SK-N-SH treated with all-trans-retinoic acid at 6 μM for 48 hours (cell line): ENCODE results near the gene PLB1.
A peak's percentile ranks its signal among the peaks of the same experiment; 100 is the strongest.

Source experiments
- ATAC-seq: fragments of 200-7000 bp; cut with Tn5 transposase; 3 replicates; pipeline ENCODE4 v1.9.1; 2020; ENCODE audit warnings: mild to moderate bottlenecking, moderate library complexity
- ARNTL ChIP-seq: fragments of 450-650 bp; formaldehyde crosslinking; IDR thresholded peaks from 2 replicates; pipeline ENCODE4 v1.5.0; 2020; ENCODE audit warnings: low read depth, mild to moderate bottlenecking, moderate library complexity, borderline replicate concordance
- CREB5 ChIP-seq: fragments of 250-450 bp; sonication (Bioruptor Pico); IDR thresholded peaks from 2 replicates; pipeline ENCODE4 v1.5.1; 2020; ENCODE audit warnings: low read depth, mild to moderate bottlenecking, moderate library complexity
- CSDC2 ChIP-seq: fragments of 250-450 bp; sonication (Bioruptor Pico); IDR thresholded peaks from 2 replicates; pipeline ENCODE4 v1.5.0; 2020; ENCODE audit warnings: mild to moderate bottlenecking, moderate library complexity
- CSRNP3 ChIP-seq: fragments of 250-450 bp; sonication (Bioruptor Pico); IDR thresholded peaks from 2 replicates; pipeline ENCODE4 v1.5.1; 2021; ENCODE audit warnings: mild to moderate bottlenecking, moderate library complexity
- ESRRG ChIP-seq: fragments of 250-450 bp; sonication (Bioruptor Pico); IDR thresholded peaks from 2 replicates; pipeline ENCODE4 v1.6.1; 2021; ENCODE audit warnings: mild to moderate bottlenecking
- GLIS3 ChIP-seq: fragments of 250-450 bp; sonication (Bioruptor Pico); IDR thresholded peaks from 2 replicates; pipeline ENCODE4 v1.5.0; 2020; ENCODE audit warnings: mild to moderate bottlenecking, moderate library complexity
- ISL1 ChIP-seq: fragments of 250-450 bp; sonication (Bioruptor Pico); IDR thresholded peaks from 2 replicates; pipeline ENCODE4 v2.1.2; 2022; ENCODE audit warnings: mild to moderate bottlenecking, moderate library complexity
- OSR1 ChIP-seq: fragments of 250-450 bp; sonication (Bioruptor Pico); IDR thresholded peaks from 2 replicates; pipeline ENCODE4 v1.8.0; 2022; ENCODE audit warnings: moderate library complexity, mild to moderate bottlenecking, inconsistent platforms
- PATZ1 ChIP-seq: fragments of 250-450 bp; sonication (Bioruptor Pico); IDR thresholded peaks from 2 replicates; pipeline ENCODE4 v1.8.0; 2020; ENCODE audit warnings: mild to moderate bottlenecking, moderate library complexity, borderline replicate concordance
- POU6F1 ChIP-seq: fragments of 250-450 bp; sonication (Bioruptor Pico); IDR thresholded peaks from 2 replicates; pipeline ENCODE4 v1.8.0; 2021; ENCODE audit warnings: low read depth, mild to moderate bottlenecking, moderate library complexity, borderline replicate concordance
- PPARA ChIP-seq: fragments of 250-450 bp; sonication (Bioruptor Pico); IDR thresholded peaks from 2 replicates; pipeline ENCODE4 v1.5.0; 2020; ENCODE audit warnings: mild to moderate bottlenecking, borderline replicate concordance
- SNAI2 ChIP-seq: fragments of 250-450 bp; sonication (Bioruptor Pico); IDR thresholded peaks from 2 replicates; pipeline ENCODE4 v1.5.0; 2020; ENCODE audit warnings: mild to moderate bottlenecking, moderate library complexity
- TOX ChIP-seq: fragments of 250-450 bp; sonication (Bioruptor Pico); IDR thresholded peaks from 2 replicates; pipeline ENCODE4 v1.8.0; 2021; ENCODE audit warnings: mild to moderate bottlenecking, moderate library complexity, borderline replicate concordance
- TSHZ2 ChIP-seq: fragments of 250-450 bp; sonication (Bioruptor Pico); IDR thresholded peaks from 2 replicates; pipeline ENCODE4 v1.5.0; 2020; ENCODE audit warnings: mild to moderate bottlenecking, moderate library complexity
- ZC3H10 ChIP-seq: fragments of 250-450 bp; sonication (Bioruptor Pico); IDR thresholded peaks from 2 replicates; pipeline ENCODE4 v1.5.1; 2021; ENCODE audit warnings: mild to moderate bottlenecking, moderate library complexity
- ZFP3 ChIP-seq: fragments of 250-450 bp; sonication (Bioruptor Pico); IDR thresholded peaks from 2 replicates; pipeline ENCODE4 v1.5.0; 2020; ENCODE audit warnings: mild to moderate bottlenecking, moderate library complexity
- ZFP30 ChIP-seq: fragments of 450-650 bp; formaldehyde crosslinking; IDR thresholded peaks from 2 replicates; pipeline ENCODE4 v1.5.0; 2022; ENCODE audit warnings: mild to moderate bottlenecking, moderate library complexity
- ZNF565 ChIP-seq: fragments of 450-650 bp; formaldehyde crosslinking; conservative IDR thresholded peaks from 2 replicates; pipeline ENCODE4 v1.5.0; 2020; ENCODE audit warnings: low read depth, mild to moderate bottlenecking, moderate library complexity
- ZNF70 ChIP-seq: fragments of 450-650 bp; formaldehyde crosslinking; IDR thresholded peaks from 2 replicates; pipeline ENCODE4 v1.5.0; 2020; ENCODE audit warnings: mild to moderate bottlenecking, moderate library complexity
- ZNF8 ChIP-seq: fragments of 450-650 bp; formaldehyde crosslinking; IDR thresholded peaks from 2 replicates; pipeline ENCODE4 v1.5.0; 2020; ENCODE audit warnings: mild to moderate bottlenecking, moderate library complexity

PLB1 gene

GRCh38 chr2:28449488-28450395 is 46.1 kb upstream of the PLB1 start:
- TF ChIP-seq ZNF8 (CRISPR knock-in tag) (0 out of 2 replicates have a peak, but pooled peaks have one; percentile 12), POU6F1 (CRISPR knock-in tag) (no peak)
- no peak; the same call in 2 of the 3 replicates for ATAC-seq

GRCh38 chr2:28450901-28451565 is 44.8 kb upstream of the PLB1 start:
- no peak for ATAC-seq
- no peak for TF ChIP-seq ZC3H10
- no peak for TF ChIP-seq CREB5
- no peak for TF ChIP-seq TOX (CRISPR knock-in tag)
- TF ChIP-seq ARNTL (CRISPR knock-in tag), result no peak
- TF ChIP-seq ZNF70 (CRISPR knock-in tag), result no peak
- no peak for TF ChIP-seq ISL1
- TF ChIP-seq ZNF565 (CRISPR knock-in tag), result no peak
- TF ChIP-seq SNAI2 (CRISPR knock-in tag), result no peak
- no peak for TF ChIP-seq POU6F1 (CRISPR knock-in tag)
- no peak for TF ChIP-seq ZFP30 (CRISPR knock-in tag)
- no peak for TF ChIP-seq CSDC2
- no peak for TF ChIP-seq ESRRG (CRISPR knock-in tag)
- TF ChIP-seq CSRNP3, result no peak
- TF ChIP-seq GLIS3 (CRISPR knock-in tag), result no peak
- TF ChIP-seq OSR1, result no peak
- no peak for TF ChIP-seq PPARA
- TF ChIP-seq PATZ1, result no peak
- TF ChIP-seq TSHZ2, result no peak
- no peak for TF ChIP-seq ZNF8 (CRISPR knock-in tag)
- TF ChIP-seq ZFP3, result no peak
